ENCODE results near the gene EIF5A.

The EIF5A gene

GRCh38 chr17:7294614-7295153, 12.7 kb upstream of the EIF5A start, which contains the start of gene YBX2:
Gene YBX2 (minus strand): TSS chr17:7294639. CDS start chr17:7294500, 139 bp downstream.
- Histone ChIP-seq H3K27me3 (peaks cover 0 to 65% of the 10 kb centered on the region in 2 donors), H3K36me3 (no peaks in the 10 kb centered on the region)
- DNase-seq = no peak

GRCh38 chr17:7295230-7296180, 11.9 kb upstream of the EIF5A start:
- Histone ChIP-seq H3K36me3 (no peaks in the 10 kb centered on the region), H3K27me3 (peaks cover 0 to 57% of the 10 kb centered on the region in 2 donors), H3K27ac (peak overlapping the region; percentile 29 to 61), H3K4me1 (peaks cover 0 to 44% (median 32%) of the 10 kb centered on the region in 4 donors), H3K9me3 (no peaks in the 10 kb centered on the region), H3K4me3 (peak overlapping the region; percentile 6 to 40)
- no peak for DNase-seq
- TF ChIP-seq CTCF (IDR thresholded peaks at IDR 0.05) = no peak
- intact Hi-C loops (cut with DNase I; ENCODE audit: low total_unique reads) = loop anchor here (1.0 kb wide), 1 partner anchor 15 kb away; no protein-coding TSS in a partner anchor

More at GRCh38 chr17:7294614-7295153, 12.7 kb upstream of the EIF5A start, which contains the start of gene YBX2:
- peaks cover 0 to 44% (median 32%) of the 10 kb centered on the region in 4 donors for H3K4me1 ChIP-seq
- peak within 1 kb of the TSS in 1 of 2 donors; percentile 61 for H3K27ac ChIP-seq
- no peaks in the 10 kb centered on the region for H3K9me3 ChIP-seq
- TF ChIP-seq CTCF (IDR thresholded peaks at IDR 0.05) = no peak
- intact Hi-C loops (cut with DNase I; ENCODE audit: low total_unique reads) = no loop called here
- H3K4me3 ChIP-seq = peak within 1 kb of the TSS; percentile 28 to 40

GRCh38 chr17:7296189-7296861, 11.1 kb upstream of the EIF5A start:
- peak; percentile 92 to 98 for TF ChIP-seq CTCF (IDR thresholded peaks at IDR 0.05)
- intact Hi-C loops (cut with DNase I; ENCODE audit: low total_unique reads) = loop anchor here (1.0 kb wide), 1 partner anchor 16 kb away; no protein-coding TSS in a partner anchor
- H3K4me3 ChIP-seq = peak overlapping the region; percentile 6 to 27

GRCh38 chr17:7304179-7304578, 3.2 kb upstream of the EIF5A start:
- intact Hi-C loops (cut with DNase I; ENCODE audit: low total_unique reads) = loop anchor here (5.0 kb wide), 1 partner anchor 42 kb away; the partner anchor contains the start of gene CLDN7
- peaks cover 0 to 6% of the 10 kb centered on the region in 2 donors for H3K27me3 ChIP-seq
- H3K9me3 ChIP-seq = no peaks in the 10 kb centered on the region
- H3K4me3 ChIP-seq = no peak overlapping the region
- H3K36me3 ChIP-seq = peaks cover 0 to under 1% (median 0%) of the 10 kb centered on the region in 3 donors
- H3K27ac ChIP-seq = no peak overlapping the region
- H3K4me1 ChIP-seq = peaks cover 0 to 12% (median 9%) of the 10 kb centered on the region in 4 donors
- no peak for TF ChIP-seq CTCF (IDR thresholded peaks at IDR 0.05)
- no peak for DNase-seq

More at GRCh38 chr17:7296189-7296861, 11.1 kb upstream of the EIF5A start:
- Histone ChIP-seq H3K36me3 (no peaks in the 10 kb centered on the region), H3K27me3 (peaks cover 0 to 48% of the 10 kb centered on the region in 2 donors), H3K4me1 (peaks cover 0 to 44% (median 32%) of the 10 kb centered on the region in 4 donors), H3K27ac (peak overlapping the region; percentile 29 to 61), H3K9me3 (no peaks in the 10 kb centered on the region)
- peak; percentile 74 to 94 for DNase-seq
